Endometrial microvascular endothelial cells (primary cell): Measurements from ENCODE around the gene POU2F1. TPM values are rescaled to one million over a fixed set of nuclear protein-coding genes. Genes with fewer than 3 reads are reported as not detected.
"Not testable (repeated sequence)": the region's sequence is repeated elsewhere in the genome, so short reads cannot be mapped to it uniquely, and the experiment has no call there.

Experiments used
- in situ Hi-C: cut with HindIII; loops from 2 replicates; pipeline ENCODE4 v1.10.0; 2017; ENCODE audit warnings: low sequenced_read_pairs, low pct_unique_long_range_greater_than_20kb; ENCODE audit errors: inconsistent ontology term
- total RNA-seq: library from RNA; depleted of rRNA; stranded (reverse); fragments of >200 nt; gene quantifications from one replicate; pipeline ENCODE4 v1.2.3, GENCODE V29; 2015; ENCODE audit errors: inconsistent ontology term

Gene POU2F1
- total RNA-seq, 1 donor from 2014 or later: 1.9 TPM

DNA sequence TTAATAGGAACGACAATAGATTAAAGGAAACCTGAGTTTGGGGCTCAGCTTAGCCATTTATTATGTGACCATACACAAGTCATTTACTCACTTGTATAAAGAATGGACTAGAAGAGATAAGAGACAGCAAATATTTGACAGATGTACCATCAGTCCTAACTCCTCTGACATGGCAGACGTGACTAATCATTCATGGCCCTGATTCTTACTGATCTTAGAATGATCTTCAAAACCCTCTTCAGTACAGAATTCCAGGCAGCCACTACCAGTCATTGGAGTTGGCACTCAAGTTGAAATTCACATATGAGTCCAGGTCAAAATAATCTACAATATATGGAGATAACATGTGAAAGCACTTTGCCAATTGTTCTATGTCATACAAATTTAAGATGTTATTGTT, 21.0 kb upstream of the POU2F1 start:
- in situ Hi-C loops: loop anchor here (25.0 kb wide), 1 partner anchor 112 kb away; the partner anchor contains the start of genes GPA33 and STYXL2

GRCh38 chr1:167200272-167200671, 20.4 kb upstream of the POU2F1 start:
- in situ Hi-C loops: no loop called here

- in situ Hi-C loops: no loop called here
Measured at GRCh38 chr1:167200749-167201148, 19.9 kb upstream of the POU2F1 start.

DNA sequence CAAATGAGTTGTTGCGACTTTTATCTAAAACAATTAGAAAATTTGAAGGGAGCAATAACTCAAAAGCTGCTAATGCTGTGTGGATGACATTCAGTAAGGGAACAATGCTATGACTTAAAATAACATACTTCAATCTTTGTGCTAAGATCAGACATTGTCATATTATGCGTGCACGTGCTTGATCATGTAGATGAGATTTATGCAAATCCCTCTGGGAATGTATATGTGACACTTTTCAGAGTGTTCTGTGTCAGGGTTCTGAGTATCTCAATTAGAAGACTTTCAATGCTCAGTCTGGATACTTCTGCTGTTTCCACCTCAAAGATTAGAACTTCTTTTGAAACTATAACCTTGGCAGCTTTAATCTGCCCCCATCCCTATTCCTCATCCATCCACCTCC, 18.6 kb upstream of the POU2F1 start:
- in situ Hi-C loops: no loop called here

- in situ Hi-C loops: not testable (repeated sequence)
Measured at GRCh38 chr1:167205306-167206050, 15.2 kb upstream of the POU2F1 start.

DNA sequence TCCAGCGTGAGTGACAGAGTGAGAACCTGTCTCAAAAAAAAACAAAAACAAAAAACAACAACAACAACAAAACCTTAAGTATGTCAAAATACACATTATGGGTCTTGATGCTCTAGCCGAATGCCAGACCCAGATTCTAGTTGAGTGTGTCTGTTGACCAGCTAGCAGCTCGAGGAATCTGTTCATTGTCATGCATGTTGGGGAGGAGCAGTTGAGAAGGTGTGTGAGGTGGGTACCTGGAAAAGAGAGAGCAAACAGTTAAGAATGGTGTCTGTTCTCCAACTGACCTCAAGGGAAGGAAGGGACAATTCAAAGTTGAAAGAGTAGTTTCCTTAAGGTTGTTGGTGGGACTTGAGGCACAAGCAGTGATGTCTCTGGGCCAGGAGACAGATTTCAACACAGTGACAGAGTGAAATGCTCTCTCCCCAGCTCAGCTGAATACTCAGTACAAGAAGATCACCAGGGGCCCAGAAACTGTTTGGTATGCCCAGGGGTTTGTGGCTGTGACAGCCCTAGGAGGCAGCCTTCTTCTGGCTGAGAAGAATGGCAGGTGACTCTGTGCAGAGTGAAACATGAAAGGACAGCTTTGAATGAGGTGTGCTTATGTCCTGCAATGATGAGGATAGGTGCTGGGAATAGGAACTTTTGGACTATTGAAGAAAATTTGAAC, 14.4 kb upstream of the POU2F1 start:
- in situ Hi-C loops: no loop called here

DNA sequence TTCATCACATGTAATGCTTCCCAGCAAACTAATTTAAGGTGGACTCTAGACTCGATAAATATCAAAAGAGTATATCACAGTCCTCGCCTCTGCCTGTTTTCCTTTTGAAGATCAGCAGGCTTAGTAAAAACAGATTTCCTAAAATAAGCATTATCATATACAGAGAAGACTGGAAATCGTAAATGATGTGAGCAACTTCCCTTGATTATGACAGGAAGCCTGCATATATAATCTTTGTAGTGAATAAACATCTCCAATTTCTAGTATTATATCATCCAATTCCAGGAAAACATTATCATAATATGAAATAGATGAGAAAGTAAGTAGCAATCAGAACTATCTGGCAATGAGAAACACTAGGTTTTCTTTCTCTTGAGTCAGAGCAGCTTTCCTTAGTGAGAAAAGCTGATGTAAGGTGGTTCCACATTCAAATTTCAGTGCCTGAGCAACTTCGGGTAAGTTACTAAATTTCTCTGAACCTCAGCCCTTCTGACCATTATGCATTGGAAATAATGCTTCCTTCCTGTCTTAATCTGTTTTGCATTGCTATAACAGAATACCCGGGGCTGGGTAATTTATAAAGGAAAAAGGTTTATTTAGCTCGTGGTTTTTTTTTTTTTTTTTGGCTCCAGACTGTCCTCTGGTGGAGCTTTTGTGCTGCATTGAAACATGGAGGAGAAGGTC, 12.6 kb upstream of the POU2F1 start:
- in situ Hi-C loops: no loop called here

DNA sequence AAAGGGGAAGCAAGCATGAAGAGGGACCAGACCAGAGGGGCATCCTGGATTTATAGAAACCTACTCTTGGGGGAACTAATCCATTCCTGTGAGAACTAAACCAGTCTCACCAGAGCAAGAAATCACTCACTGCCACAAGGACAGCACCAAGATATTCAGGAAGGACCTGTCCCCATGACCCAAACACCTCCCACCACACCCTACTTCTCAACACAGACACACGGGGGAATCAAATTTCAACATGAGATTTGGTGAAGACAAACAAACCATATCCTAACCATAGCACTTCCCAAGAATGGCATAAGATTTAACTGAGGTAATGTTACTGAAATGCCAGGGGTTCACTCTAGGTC, 12.1 kb upstream of the POU2F1 start:
- in situ Hi-C loops: no loop called here

GRCh38 chr1:167209044-167209443, 11.6 kb upstream of the POU2F1 start:
- in situ Hi-C loops: no loop called here

- in situ Hi-C loops: no loop called here
Measured at GRCh38 chr1:167210966-167211674, 9.6 kb upstream of the POU2F1 start.

DNA sequence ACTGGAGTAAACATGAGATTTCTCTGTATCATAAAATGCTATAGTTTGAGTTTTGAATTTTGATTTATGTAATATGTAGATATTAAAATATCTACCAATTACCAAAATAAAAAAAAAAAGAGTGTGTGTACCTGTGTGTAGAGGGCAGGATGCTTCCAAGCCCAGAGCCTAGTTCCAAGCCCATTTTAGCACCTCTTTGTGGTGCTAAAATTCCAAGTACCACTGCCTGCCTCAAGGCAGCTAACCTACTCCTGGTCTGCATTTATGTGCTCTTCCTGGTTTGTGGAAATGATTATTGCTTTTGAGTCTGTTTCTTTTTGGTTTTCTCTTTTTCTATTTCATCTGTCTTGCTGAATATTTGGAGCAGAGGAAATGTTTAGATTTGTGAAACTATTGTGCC, 8.7 kb upstream of the POU2F1 start:
- in situ Hi-C loops: no loop called here

- in situ Hi-C loops: no loop called here
Measured at GRCh38 chr1:167216809-167217208, 3.9 kb upstream of the POU2F1 start.

DNA sequence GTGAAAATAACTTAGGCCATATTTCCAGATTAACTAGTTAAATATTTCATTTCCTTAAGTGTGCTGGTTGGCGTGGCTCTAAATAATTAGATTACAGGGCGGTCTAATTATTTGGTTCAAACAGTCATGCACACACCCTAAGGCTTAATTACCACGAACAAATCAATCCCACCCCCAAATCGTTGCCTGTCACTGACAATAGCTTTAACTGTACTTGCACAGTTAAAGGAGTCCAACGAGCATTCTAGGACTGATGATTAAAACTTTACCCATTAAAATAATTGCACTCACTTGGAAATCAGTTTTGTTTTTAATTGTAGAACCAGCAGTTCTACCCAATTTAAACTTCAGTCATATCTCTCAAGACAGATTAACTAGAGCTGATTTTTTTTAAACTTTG, 1.5 kb upstream of the POU2F1 start:
- in situ Hi-C loops: no loop called here

- in situ Hi-C loops: no loop called here
Measured at GRCh38 chr1:167219646-167220536, 795 bp upstream of the POU2F1 start.

DNA sequence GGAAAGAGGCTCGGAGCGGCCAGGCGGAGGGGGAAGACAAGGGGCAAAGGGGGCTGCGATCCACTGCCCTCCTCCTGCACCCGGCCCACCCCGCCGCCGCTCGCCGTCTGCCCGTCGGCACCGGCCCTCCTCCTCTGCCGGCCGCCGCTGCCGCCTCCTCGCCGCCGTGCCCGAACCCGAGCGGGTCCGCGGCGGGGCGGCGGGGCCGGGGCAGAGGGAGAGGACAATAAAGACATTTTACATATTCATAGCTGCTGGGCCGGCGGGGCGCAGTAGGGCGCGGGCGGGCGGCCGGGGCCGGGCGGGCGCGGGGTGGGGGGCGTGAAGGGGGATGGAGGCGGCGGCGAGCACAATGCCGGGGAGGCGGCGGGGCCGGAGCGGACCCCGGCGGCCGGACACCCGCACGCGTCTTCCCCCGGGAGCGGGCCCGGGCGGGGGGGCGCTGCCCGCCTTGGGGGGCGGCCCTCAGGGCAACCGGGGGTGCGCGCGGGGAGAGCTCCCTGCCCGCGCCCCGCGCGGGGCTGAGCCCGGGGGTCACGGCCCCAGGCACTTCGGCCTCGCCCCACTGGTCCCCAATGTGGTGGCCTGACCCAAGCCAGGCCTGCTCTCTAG, 546 bp downstream of the POU2F1 start:
- in situ Hi-C loops: no loop called here

- in situ Hi-C loops: no loop called here
Measured at GRCh38 chr1:167221738-167222610, 1.3 kb downstream of the POU2F1 start.
